Bone marrow (tissue), 2 donors: ENCODE data around the gene ZFAND2A.
"Not testable (repeated sequence)": the region's sequence is repeated elsewhere in the genome, so short reads cannot be mapped to it uniquely, and the experiment has no call there.

Experiments used
- DNase-seq, 2 donors: peaks; one replicate each; lab custom pipeline; 2025; lab: John Stamatoyannopoulos, UW

Gene ZFAND2A

GRCh38 chr7:1174881-1175596 lies 15.0 kb upstream of the ZFAND2A start:
- DNase-seq = no peak

- no peak for DNase-seq
These were observed 14.0 kb upstream of the ZFAND2A start for GRCh38 chr7:1174002-1174401.

GRCh38 chr7:1172666-1173523 lies 12.9 kb upstream of the ZFAND2A start:
- DNase-seq = no peak

DNA sequence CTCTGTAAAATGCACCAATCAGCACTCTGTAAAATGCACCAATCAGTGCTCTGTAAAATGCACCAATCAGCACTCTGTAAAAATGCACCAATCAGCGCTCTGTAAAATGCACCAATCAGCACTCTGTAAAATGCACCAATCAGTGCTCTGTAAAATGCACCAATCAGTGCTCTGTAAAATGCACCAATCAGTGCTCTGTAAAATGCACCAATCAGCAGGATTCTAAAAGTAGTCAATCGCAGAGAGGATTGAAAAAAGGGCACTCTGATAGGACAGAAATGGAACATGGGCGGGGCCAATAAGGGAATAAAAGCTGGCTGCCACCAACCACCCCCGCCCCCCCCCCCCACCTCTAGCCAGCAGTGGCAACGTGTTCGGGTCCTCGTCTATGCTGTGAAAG lies 11.5 kb upstream of the ZFAND2A start:
- not testable (repeated sequence) for DNase-seq

GRCh38 chr7:1170741-1171501 lies 10.9 kb upstream of the ZFAND2A start:
- no peak for DNase-seq

GRCh38 chr7:1169409-1170368 lies 9.7 kb upstream of the ZFAND2A start:
- peak; percentile 81 to 82 for DNase-seq

DNA sequence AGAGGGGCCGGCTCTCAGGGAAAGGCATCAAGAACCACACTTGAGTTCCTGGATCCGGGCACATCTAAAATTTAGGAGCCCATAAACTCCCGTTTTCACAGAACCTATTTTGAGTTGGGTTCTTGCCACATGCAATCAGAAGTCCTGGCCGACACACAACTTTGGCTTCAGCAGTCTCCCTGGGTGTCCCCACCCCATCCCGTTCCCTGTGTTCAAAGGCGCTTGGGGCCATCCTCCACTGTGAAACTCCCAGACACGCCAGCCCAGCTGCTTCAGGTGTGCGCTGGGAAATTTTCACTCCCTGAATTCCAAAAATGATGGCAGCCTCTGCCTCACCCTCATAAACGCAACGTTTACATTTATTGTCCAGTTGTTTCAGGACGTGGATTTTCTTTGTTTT lies 8.4 kb upstream of the ZFAND2A start:
- DNase-seq = no peak

- no peak for DNase-seq
These were observed 4.4 kb upstream of the ZFAND2A start for GRCh38 chr7:1164436-1164835.

GRCh38 chr7:1163121-1163520 lies 3.1 kb upstream of the ZFAND2A start:
- no peak for DNase-seq

- no peak for DNase-seq
These were observed 650 bp upstream of the ZFAND2A start for GRCh38 chr7:1160670-1161021.

DNA sequence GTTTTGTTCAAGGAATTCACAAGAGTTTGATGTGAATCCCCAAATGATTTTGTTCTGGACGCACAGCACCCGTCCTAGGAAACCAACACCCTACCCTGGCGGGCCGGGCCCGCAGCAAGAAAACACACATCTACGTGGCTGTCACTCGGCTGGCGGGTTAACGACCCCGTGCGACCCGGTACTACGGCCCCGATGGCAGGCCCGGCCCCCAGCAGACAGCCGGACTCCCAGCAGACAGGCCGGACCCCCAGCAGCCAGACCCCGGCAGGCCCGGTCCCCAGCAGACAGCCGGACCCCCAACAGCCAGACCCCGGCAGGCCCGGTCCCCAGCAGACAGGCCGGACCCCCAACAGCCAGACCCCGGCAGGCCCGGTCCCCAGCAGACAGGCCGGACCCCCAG lies 765 bp downstream of the ZFAND2A start:
- DNase-seq = not testable (repeated sequence)

GRCh38 chr7:1158203-1159126 lies 1.5 kb downstream of the ZFAND2A start:
- DNase-seq = no peak

DNA sequence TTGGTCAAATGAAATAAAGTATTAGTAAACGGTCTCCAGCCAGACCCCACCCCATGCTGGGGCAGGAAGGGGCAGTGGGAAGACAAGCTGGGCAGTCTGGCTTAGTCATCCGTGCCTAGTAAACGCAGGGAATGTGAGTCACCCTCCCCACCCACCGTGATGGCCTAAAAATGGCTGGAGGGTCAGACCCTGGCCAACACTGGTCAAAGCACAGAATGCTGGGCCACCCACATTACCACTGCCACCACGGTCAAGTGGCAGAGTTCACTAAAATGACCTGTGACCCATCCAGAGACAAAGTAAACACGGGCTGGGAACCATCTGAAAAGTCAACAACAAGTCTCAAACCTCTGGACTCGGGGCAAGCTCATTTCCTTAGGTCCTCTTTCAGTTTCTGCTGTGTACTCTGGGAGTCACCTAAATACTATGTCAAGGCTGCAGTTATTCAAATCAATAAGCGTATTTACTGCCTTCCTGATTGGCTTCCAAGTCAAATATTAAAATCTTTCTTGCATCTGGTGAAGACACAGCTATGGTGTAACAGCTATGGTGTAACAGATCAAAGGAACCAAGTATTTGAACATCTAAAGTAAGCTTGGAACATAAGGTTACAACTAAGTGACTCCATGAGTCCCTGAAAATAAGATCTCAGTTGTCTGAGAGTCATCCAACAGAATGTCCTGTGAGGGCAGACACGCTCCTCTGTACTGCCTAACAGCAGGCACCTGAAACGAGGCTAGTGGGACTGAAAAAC lies 3.0 kb downstream of the ZFAND2A start:
- DNase-seq = no peak

DNA sequence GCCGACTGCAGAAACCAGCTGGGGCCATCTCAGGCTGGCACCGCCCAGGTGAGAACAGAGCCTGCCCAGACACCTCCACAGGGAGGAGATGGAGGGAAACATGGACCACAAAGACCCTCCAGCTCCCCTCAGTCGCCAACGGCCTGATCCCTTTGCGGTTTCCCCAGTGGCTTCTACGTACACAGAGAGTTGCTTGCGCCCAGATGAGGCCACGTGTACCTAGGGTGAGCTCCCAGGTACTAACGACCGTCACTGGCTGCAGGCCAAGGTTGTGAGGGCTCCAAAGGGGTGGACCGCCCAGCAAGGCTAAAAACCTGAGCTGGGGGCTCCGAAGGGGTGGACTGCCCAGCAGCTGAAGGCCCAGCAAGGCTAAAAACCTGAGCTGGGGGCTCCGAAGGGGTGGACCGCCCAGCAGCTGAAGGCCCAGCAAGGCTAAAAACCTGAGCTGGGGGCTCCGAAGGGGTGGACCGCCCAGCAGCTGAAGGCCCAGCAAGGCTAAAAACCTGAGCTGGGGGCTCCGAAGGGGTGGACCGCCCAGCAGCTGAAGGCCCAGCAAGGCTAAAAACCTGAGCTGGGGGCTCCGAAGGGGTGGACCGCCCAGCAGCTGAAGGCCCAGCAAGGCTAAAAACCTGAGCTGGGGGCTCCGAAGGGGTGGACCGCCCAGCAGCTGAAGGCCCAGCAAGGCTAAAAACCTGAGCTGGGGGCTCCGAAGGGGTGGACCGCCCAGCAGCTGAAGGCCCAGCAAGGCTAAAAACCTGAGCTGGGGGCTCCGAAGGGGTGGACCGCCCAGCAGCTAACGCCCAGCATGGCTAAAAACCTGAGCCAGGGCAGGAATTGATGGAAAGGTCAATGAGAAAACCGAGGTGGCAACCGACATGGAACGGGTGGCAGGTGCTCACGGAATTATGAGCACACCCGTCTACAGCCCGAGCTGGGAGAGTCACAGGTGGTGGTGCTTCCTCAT lies 3.9 kb downstream of the ZFAND2A start:
- not testable (repeated sequence) for DNase-seq

GRCh38 chr7:1154172-1154739 lies 5.7 kb downstream of the ZFAND2A start:
- DNase-seq = no peak

GRCh38 chr7:1152492-1152891 lies 7.5 kb downstream of the ZFAND2A start:
- no peak for DNase-seq

GRCh38 chr7:1151653-1152425 lies 8.2 kb downstream of the ZFAND2A start:
- no peak for DNase-seq
